Measurements from ENCODE around the gene TMUB1. TPM values are rescaled to one million over a fixed set of nuclear protein-coding genes. Genes with fewer than 3 reads are reported as not detected.

Gene TMUB1
- total RNA-seq, 4 donors from 2014 or later = 2.9 to 32.8 (median 8.6) TPM

- no peak for TF ChIP-seq CTCF (IDR thresholded peaks at IDR 0.05)
- TF ChIP-seq POLR2A (IDR thresholded peaks at IDR 0.05) = no peak
- Histone ChIP-seq H3K9me3 (no peaks in the 10 kb centered on the region), H3K4me1 (peaks cover 0 to 27% of the 10 kb centered on the region in 2 donors), H3K27me3 (no peaks in the 10 kb centered on the region), H3K4me3 (no peak overlapping the region), H3K36me3 (no peaks in the 10 kb centered on the region), H3K27ac (no peak overlapping the region)
- no peak for DNase-seq
- intact Hi-C loops (cut with DNase I; ENCODE audit: low total_unique reads) = no loop called here
Measured at GRCh38 chr7:151078233-151079040, 4.9 kb downstream of the TMUB1 start.

GRCh38 chr7:151077705-151078232 lies 5.5 kb downstream of the TMUB1 start:
- no peak for TF ChIP-seq CTCF (IDR thresholded peaks at IDR 0.05)
- TF ChIP-seq POLR2A (IDR thresholded peaks at IDR 0.05) = no peak
- H3K9me3 ChIP-seq = no peaks in the 10 kb centered on the region
- peaks cover 0 to 26% of the 10 kb centered on the region in 2 donors for H3K4me1 ChIP-seq
- H3K4me3 ChIP-seq = no peak overlapping the region
- DNase-seq = no peak
- H3K36me3 ChIP-seq = no peaks in the 10 kb centered on the region
- intact Hi-C loops (cut with DNase I; ENCODE audit: low total_unique reads) = no loop called here
- no peak overlapping the region for H3K27ac ChIP-seq
- no peaks in the 10 kb centered on the region for H3K27me3 ChIP-seq

GRCh38 chr7:151076863-151077704 lies 6.2 kb downstream of the TMUB1 start:
- TF ChIP-seq POLR2A (IDR thresholded peaks at IDR 0.05) (no peak), CTCF (IDR thresholded peaks at IDR 0.05) (no peak)
- Histone ChIP-seq H3K4me1 (peaks cover 0 to 19% of the 10 kb centered on the region in 2 donors), H3K9me3 (no peaks in the 10 kb centered on the region), H3K36me3 (no peaks in the 10 kb centered on the region), H3K27ac (no peak overlapping the region), H3K27me3 (no peaks in the 10 kb centered on the region), H3K4me3 (no peak overlapping the region)
- intact Hi-C loops (cut with DNase I; ENCODE audit: low total_unique reads) = no loop called here
- no peak for DNase-seq

GRCh38 chr7:151075978-151076426 lies 7.3 kb downstream of the TMUB1 start:
- no peak for DNase-seq
- intact Hi-C loops (cut with DNase I; ENCODE audit: low total_unique reads) = no loop called here
- Histone ChIP-seq H3K36me3 (no peaks in the 10 kb centered on the region), H3K4me1 (peaks cover 0 to 8% of the 10 kb centered on the region in 2 donors), H3K27ac (no peak overlapping the region), H3K4me3 (no peak overlapping the region), H3K9me3 (no peaks in the 10 kb centered on the region), H3K27me3 (no peaks in the 10 kb centered on the region)
- TF ChIP-seq POLR2A (IDR thresholded peaks at IDR 0.05) (no peak), CTCF (IDR thresholded peaks at IDR 0.05) (no peak)

- Histone ChIP-seq H3K4me1 (peaks cover 0 to 6% of the 10 kb centered on the region in 2 donors), H3K27ac (no peak overlapping the region), H3K4me3 (no peak overlapping the region), H3K36me3 (no peaks in the 10 kb centered on the region), H3K27me3 (no peaks in the 10 kb centered on the region), H3K9me3 (no peaks in the 10 kb centered on the region)
- intact Hi-C loops (cut with DNase I; ENCODE audit: low total_unique reads) = no loop called here
- TF ChIP-seq POLR2A (IDR thresholded peaks at IDR 0.05) = no peak
- TF ChIP-seq CTCF (IDR thresholded peaks at IDR 0.05) = no peak
- DNase-seq = no peak
Measured at GRCh38 chr7:151075662-151075971, 7.7 kb downstream of the TMUB1 start.
